Posterior vena cava (tissue), 2 donors: ENCODE data around the gene PMPCA. TPM values are rescaled to one million over a fixed set of nuclear protein-coding genes. Genes with fewer than 3 reads are reported as not detected.

Source experiments
- DNase-seq: peaks from one replicate; pipeline ENCODE4 v3.0.0-alpha.2; 2020; ENCODE audit warnings: low spot score
- intact Hi-C, 2 donors: fragments of 100-400 bp; cut with DNase I; formaldehyde crosslinking; loops; one replicate each; pipeline versions ENCODE4 v1.14.1 to v1.14.2; 2022 to 2023
- total RNA-seq, 2 donors: library from RNA; stranded (reverse); fragmentation: NEBNext Ultra II Directional; extraction: Animal tissue kit (Norgen Biotek cat#: 25700); gene quantifications; one replicate each; pipeline ENCODE4 v1.2.1, GENCODE V29; 2021
- donor health status: DM: yes; HTN: yes; CAD: no.
- donor health status: DM: yes; HTN: yes; CAD: no.

The PMPCA gene
- total RNA-seq, 2 donors from 2014 or later: 30.8 to 31.2 TPM

DNA sequence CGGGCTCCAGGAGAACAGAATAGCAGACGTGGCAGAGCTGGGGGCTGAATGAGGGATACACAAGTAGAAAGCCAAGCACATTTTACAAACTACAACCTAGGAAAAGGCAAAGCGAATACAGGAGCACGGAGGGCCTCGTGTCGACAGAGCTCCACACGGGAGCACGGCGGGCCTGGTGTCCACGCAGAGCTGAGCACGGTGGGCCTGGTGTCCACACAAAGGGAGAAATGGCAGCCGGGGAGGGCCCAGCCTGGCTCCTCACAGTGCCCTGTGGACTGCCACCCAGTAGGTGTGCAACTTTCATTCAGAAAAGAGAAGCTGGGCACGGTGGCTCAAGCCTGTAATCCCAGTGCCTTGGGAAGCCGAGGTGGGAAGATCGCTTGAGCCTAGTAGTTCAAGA lies 32.6 kb downstream of the PMPCA start:
- DNase-seq: no peak
- intact Hi-C loops: no loop called here

DNA sequence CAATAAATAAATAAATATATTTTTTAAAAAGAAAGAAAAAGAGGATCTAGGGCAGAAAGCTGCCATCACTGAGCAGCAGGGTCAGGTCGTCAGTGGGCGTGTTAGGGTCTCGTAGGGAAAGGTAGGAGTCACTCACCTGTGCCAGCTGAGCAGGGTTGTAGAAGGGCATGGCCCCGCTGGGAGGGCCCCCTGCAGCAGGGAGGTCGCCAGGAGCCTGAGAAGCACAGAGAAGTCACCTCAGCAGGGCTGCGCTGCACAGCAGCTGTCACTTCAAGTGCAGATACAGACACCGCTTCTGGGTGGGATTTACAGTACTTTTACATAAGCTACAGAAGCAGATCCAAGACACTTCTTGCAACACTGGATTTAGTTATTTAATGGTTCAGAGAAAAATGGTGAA lies 33.2 kb downstream of the PMPCA start:
- DNase-seq: no peak
- intact Hi-C loops: no loop called here

DNA sequence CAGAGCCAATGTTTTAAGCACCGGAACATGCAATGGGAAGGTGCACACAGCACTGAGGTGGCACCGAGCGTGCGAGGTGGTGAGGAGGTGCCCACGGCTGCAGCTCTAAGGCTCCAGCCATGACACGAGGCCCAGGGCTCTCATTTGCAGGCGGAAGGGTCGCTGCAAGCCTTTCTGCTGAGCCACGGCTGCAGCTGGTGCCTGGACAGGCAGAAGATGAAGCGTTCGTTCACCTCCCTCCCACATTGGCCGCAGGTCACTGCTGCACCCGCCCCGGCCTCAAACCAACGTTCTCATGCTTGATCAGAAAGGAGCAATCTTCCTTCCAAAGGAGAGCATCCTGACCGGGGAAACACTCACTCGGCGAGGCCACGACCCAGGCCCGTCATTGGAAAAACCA lies 33.6 kb downstream of the PMPCA start:
- intact Hi-C loops: no loop called here
- DNase-seq: no peak

DNA sequence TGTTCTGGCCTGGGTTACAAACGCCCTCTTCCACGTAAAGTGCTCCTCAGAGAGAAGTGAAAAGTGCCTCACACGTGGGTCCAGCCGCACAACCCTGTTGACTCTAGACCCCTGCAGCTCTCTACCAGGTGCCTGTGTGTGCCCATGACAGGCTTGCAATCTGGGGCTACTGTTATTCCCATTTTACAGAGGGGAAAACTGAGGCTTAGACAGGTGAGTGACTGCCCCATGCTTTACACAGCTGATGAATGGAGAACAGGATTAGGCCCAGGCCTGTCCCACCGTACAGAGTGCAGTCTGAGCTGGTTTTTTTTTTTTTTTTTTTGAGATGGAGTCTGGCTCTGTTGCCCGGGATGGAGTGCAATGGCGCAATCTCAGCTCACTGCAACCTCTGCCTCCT lies 35.3 kb downstream of the PMPCA start:
- intact Hi-C loops: no loop called here
- no peak for DNase-seq

DNA sequence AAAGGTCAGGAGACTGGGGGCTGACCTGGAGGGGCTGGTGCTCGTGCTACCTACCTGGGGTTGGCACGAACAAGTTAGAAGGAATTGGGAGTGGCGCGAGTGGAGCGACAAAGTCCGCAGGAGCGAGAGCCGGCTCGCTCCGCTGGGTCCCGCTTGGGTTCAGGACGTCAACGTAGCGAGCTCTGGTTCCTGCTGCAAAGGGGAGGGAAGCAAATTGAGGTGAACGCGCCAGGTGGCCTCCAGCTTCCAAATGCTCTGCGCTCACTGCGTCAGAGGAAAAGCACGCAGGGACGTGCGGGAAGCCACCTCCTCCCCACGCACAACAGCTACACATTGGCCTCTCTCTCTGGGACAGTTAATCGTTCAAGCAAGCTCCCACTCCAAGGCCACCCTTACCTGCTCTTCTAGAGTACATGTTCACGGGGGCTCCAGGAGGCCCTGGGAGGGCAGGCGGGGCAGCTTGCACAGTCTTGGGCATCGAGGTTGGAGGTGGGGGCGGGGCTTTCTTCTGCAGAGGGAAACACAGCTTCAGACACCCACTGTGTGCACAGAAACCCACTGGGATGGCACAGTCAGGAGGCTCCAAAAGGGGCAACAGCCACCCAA lies 36.8 kb downstream of the PMPCA start:
- intact Hi-C loops: loop anchor here in 1 of 2 donors (1.0 kb wide), 1 partner anchor 14 kb away; no protein-coding TSS in a partner anchor
- no peak for DNase-seq

DNA sequence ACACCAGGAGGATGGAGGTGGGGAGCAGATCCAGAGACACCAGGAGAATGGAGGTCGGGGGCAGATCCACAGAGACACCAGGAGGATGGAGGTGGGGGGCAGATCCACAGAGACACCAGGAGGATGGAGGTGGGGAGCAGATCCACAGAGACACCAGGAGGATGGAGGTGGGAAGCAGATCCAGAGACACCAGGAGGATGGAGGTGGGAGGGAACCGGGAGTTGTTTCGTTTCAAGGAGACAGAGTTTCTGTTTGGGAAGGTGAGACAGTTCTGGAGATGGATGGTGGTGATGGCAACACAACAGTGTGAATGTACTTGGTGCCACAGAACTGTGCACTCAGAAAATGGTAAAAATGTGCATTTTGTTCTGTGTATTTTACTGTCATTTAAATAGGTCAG lies 38.2 kb downstream of the PMPCA start:
- intact Hi-C loops: no loop called here
- no peak for DNase-seq

DNA sequence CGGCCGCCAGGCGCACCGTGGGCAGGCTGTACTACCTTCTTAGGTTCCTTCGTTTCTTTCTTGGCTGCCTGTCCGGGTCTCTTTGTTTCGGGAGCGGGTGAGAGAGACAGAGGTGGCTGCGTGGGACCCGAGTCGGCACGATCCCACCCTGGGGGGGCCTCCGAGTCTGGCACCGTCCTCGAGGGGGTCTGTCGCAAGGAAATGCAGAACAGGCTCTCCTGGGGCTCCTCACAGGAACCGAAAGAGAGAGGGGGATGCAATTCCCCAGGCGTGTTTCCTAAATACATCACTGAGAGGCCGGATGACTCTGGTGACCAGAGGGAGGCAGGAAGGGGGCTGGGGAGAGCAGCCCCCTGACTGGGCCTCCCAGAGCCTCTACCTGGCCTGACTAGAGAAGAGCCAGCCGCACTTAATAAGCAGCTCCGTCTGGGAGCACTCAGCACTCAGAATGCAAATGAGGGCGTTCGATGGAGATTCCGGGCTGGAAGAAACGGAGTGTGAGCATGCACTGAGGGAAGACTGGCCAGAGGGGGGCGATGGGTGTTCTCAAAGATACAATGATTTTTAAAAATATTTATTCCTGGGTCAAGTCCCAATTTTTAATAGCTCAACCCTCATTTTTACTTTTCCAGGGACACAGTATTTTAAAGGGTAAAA lies 40.9 kb downstream of the PMPCA start:
- no peak for DNase-seq
- intact Hi-C loops: loop anchor here in 1 of 2 donors (10.0 kb wide), 1 partner anchor 963 kb away; no protein-coding TSS in a partner anchor

DNA sequence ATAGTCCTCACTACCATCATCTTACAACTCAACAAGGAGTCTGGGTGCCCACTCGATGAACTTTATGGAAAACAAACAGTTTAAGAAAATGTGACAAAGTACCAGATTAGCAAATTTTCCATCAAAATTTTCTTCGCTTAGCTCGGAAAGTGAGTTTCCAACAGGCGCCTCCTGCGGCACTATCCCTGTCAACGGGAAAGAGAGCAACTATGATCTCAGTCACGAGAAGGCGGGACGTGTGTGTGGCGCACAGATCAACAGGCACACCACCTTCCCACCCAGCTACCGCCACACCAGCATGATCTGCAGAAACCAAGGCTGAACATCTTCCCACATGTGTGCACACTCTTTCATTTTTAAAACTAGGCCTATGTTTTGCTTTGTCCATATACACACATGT lies 42.9 kb downstream of the PMPCA start:
- intact Hi-C loops: loop anchor here in 1 of 2 donors (10.0 kb wide), 1 partner anchor 961 kb away; no protein-coding TSS in a partner anchor
- no peak for DNase-seq

DNA sequence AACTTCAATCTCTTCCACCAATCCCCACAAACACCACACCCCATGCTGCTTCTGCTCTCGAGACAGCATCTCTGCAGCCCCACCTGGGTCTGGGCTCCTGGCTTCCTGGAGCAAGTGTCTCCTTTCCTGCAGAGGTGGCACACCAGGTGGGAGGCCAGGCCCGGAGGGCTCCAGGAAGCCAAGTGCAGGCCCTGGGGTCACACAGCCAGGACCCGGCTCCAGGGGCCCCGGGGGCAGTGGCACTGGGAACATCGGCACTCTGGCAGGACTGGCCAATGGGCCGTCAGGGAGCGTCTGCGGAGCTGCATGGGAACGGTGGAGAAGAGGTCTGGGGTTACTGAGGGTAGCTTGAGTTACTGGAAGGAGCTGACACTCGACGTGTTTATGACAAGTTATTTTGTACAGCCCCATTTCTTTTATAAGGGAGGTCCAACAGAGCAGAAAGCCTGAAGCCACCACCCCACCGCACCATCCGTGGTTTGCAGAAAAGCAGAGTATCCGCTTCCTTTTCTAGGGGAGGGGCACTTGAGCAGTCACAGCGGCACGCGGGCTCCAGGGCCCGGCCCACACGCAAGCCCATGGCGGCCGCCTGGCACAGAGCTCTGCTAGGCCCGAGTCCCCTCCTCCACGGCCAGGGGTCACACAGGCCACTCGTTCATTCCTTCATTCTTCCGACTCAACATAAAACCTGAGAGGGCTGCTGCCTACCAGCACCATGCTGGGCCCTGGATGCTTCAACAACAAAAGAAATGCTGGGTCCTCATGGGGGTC lies 43.8 kb downstream of the PMPCA start:
- intact Hi-C loops: loop anchor here in 1 of 2 donors (10.0 kb wide), 1 partner anchor 961 kb away; no protein-coding TSS in a partner anchor
- DNase-seq: no peak

DNA sequence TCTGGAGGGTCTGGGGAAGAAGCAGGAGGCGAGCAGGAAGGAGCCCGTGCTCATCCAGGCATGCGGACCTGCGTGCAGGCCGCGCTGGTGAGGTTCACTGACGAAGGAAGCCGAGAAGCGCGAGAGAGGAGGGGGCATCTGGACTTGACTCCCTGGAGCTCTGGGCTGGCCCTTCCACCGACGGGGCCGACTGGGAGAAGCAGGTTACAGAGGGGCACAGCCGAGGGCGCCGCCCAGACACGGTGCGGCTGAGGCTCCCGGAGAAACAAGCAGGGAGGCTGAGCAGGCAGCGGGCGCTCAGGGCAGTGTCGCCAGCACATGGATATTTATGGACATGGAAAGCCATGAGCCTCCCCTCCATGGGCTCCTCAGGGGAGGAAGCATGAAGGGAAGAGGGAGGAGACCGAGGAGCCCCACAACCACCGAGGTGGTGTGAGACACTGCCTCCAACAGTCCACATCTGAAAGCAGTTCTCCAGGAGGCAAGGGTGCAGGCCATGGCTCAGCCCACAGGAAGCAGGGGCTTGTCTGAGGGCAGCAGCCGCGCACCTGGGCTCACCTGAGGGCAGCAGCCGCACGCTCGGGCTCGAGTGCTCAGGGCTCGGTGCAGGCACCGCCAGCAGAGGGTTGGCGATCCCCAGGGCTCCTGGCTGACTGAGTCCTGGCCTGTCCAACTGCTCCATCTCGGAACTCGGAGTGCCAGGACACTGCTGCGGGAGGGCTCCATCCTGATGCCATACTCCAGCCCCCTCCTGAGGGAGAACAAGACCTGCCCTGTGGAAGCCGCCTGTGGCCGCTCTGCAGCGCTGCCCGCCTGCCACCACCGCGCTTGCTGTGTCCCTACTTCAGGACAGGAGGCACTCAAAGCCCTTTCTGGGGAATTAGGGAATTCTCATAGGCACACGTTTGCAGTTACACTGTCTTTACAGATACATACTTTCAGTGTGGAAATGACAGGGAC lies 44.9 kb downstream of the PMPCA start:
- no peak for DNase-seq
- intact Hi-C loops: loop anchor here in 1 of 2 donors (10.0 kb wide), 1 partner anchor 959 kb away; no protein-coding TSS in a partner anchor

DNA sequence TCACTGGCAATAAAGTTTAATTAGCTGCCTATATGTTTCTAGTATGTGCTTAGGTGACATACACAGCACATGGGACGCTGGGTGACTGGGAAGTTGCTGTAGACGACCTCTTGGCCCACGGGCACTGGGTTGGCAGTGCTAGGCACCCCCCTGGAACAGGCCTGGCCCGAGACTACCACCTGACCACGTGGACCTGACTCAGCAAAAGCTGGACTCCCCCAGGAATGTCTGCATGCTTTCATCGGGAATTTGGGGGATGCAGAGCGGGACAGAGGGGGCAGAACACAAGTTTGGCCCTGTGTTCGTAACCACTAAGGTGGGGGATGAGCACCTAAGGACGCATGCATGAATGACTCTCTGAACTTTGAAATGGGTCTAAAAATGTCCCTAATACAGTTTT lies 45.8 kb downstream of the PMPCA start:
- intact Hi-C loops: loop anchor here in 1 of 2 donors (10.0 kb wide), 1 partner anchor 959 kb away; no protein-coding TSS in a partner anchor
- no peak for DNase-seq

DNA sequence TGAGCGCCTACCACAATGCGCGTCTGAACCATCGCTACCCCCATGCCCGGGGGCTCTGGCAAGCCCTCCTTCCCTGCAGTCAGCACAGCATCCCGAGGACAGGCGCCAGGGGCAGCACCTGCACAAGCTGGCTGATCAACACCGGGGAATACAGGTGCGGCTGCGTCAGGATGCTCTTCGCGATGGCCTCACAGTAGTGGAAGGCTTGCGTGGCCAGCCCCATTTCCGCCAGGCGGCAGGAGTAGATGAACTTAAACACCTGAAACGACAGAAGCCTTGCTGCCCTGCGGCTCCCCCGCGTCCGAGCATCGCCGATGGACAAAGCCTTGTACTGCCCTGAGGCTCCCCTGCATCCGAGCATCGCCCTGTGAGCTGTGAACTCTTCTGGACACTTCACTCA lies 46.9 kb downstream of the PMPCA start:
- intact Hi-C loops: loop anchor here in 1 of 2 donors (10.0 kb wide), 1 partner anchor 957 kb away; no protein-coding TSS in a partner anchor
- DNase-seq: no peak

DNA sequence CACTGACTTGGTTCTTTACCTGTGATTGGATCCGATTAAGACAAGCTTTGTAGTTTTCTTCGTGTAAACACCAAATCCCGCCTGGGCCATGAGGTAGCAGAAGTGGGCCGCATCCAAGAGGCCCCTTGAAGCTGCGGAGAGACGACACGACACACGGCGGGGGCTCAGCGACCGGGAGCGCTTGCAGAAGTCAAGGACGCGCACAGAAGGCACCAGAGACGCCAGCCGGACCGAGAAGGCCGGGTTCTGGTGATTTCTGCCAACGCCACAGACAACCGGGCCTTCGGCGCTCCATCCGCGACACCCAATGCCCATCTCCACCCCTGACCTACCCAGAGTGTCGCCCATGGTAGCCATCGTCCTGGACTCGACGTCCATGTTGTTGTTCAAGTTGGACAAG lies 49.0 kb downstream of the PMPCA start:
- intact Hi-C loops: loop anchor here in 1 of 2 donors (10.0 kb wide), 1 partner anchor 955 kb away; no protein-coding TSS in a partner anchor
- no peak for DNase-seq

DNA sequence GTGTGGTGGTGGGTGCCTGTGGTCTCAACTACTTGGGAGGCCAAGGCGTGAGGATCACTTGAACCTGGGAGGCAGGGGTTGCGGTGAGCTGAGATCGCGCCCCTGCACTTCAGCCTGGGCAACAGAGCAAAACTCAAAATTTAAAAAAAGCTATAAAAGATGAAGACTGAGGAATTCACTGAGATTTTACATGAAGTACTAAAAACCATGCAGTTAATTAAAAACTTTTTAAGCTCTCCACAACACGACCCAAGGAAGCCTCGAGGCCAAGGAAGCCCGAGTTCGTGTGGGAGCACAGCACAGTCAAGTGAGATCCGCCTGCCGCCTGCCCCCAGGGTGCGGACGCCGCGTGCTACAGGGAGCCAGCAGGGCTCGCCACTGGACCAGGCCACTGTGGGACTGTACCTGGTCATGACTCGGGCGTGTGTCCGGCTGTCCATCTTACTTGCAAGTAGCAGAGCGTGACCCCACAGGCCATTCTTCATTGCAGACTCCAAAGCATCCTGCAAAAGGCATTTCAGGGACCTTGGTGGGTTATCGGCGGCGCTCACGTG lies 50.4 kb downstream of the PMPCA start:
- no peak for DNase-seq
- intact Hi-C loops: no loop called here

DNA sequence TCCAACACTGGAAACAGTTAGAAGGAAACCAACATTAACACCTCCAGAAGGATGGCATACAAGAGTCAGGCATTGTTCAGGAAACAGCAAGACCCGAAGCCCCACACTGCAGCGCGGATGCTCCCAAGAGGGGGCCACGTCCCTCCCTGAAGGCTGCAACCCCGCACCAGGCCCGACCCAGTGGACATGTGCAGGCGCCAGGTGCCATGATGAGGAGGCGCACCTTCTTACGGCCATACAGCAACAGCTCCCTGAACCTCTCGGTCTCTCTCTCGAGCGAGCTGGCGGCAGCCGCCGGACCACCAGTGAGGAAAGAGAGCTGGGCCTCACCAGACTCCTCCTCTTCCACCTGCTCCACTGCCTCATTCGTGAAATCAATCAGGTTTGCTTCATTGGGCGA lies 52.2 kb downstream of the PMPCA start:
- DNase-seq: no peak
- intact Hi-C loops: no loop called here

DNA sequence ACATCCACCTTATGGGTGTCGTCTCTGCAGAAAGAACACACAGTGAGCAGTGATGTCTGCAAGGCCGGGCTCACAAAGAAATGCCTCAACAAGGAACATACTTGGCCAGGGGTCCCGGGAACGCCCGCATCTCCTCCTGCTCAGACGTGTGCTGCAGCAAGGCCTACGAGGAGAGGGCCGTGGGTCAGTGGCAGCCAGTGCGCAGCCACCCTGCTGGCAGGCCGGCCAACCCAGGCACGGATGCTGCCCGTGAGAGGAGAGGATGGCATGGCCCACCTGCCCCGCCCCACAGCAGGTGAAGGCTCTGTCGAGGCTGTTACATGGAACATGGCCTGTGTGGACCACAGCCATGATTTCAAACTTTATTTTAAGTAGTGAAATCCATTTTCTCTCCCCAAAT lies 53.1 kb downstream of the PMPCA start:
- DNase-seq: no peak
- intact Hi-C loops: no loop called here

DNA sequence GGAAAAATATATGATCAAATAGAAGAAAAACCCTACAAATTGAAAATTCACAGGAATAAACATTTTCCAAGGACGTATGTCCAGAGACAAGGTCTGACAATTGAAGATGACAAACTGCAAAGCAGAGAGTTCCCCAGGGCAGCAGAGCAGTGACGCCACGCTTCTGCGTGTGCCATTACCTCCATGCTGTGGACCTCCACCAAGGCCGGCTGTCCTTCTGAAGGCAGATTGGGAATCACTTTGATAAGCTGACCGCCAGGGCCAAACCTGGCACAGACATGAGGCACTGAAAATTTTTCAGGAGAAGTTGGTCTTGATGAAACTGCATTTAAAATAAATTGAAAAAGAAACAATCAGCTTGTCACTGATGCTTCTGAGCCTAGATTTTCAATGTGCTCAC lies 53.8 kb downstream of the PMPCA start:
- intact Hi-C loops: no loop called here
- no peak for DNase-seq

DNA sequence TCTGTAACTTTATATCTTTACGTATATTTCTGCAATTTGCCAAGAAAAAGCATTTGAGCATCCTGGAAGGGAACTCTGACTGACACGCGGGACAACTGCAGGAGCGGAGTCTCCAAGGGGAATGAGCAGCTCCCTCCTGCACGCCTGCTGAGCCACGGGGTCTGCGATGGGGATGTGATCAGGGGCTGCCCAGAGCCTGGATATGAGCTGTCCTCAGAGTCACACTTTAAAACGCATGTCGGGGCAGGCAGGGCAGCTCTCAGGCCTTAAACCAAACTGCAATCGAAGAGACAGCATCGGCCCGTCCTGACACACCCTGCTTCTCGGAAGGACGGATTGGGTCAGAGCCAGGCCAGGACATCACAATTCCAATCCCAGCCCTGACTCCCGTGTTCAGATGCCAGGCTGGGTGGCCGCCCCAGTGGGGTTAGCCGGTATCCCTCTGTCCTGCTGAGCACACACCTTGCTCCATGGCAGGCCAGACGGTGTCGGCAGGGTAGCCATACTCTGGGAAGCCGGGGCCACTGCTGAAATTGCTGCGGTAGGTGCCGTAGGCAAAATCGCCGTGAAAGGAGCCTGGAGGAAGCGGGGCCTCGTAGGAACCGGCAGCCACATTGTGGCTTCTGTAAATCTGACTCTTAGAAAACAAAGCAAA lies 55.2 kb downstream of the PMPCA start:
- intact Hi-C loops: no loop called here
- DNase-seq: no peak
